Coronary artery (tissue), 2 donors: ENCODE results near the gene TEDC2.

Experiments used
- DNase-seq: peaks from one replicate; pipeline ENCODE4 v3.0.0-alpha.2; 2017; ENCODE audit warnings: low spot score
- H3K27ac ChIP-seq, 2 donors: fragments of 200-600 bp; sonication (generic); one replicate each; pipeline ENCODE4 v1.5.1; 2016 to 2019
- H3K4me3 ChIP-seq: fragments of 200-600 bp; sonication (generic); 2 replicates; pipeline ENCODE4 v1.5.1; 2016; ENCODE audit warnings: mild to moderate bottlenecking, moderate library complexity
- CTCF ChIP-seq: fragments of 200-600 bp; sonication (generic); IDR thresholded peaks from one replicate; pipeline ENCODE4 v1.5.1; 2019; ENCODE audit warnings: antibody characterized with exemption

The TEDC2 gene

GRCh38 chr16:2473446-2473926 lies 13.6 kb downstream of the TEDC2 start:
- no peak for DNase-seq
- no peak for TF ChIP-seq CTCF
- H3K27ac ChIP-seq: no peak overlapping the region
- H3K4me3 ChIP-seq: peak overlapping the region; percentile 78

- Histone ChIP-seq H3K4me3 (peak overlapping the region; percentile 78), H3K27ac (peak overlapping the region; percentile 16 to 81)
- no peak for TF ChIP-seq CTCF
- no peak for DNase-seq
Measured at GRCh38 chr16:2473999-2474876, 14.3 kb downstream of the TEDC2 start.

GRCh38 chr16:2474877-2475412 lies 15.0 kb downstream of the TEDC2 start, which contains the start of gene TBC1D24:
Gene TBC1D24, plus strand, starts transcription at chr16:2475127. Its CDS starts 21,022 bp downstream, at chr16:2496149.
- Histone ChIP-seq H3K27ac (peak within 1 kb of the TSS; percentile 16 to 81), H3K4me3 (peak within 1 kb of the TSS; percentile 78)
- TF ChIP-seq CTCF: no peak
- peak; percentile 86 for DNase-seq

GRCh38 chr16:2475413-2476344 lies 15.8 kb downstream of the TEDC2 start:
- TF ChIP-seq CTCF: no peak
- DNase-seq: no peak
- peak overlapping the region; percentile 78 for H3K4me3 ChIP-seq
- H3K27ac ChIP-seq: peak overlapping the region; percentile 10 to 81

GRCh38 chr16:2476345-2476720 lies 16.4 kb downstream of the TEDC2 start:
- no peak for TF ChIP-seq CTCF
- Histone ChIP-seq H3K27ac (no peak overlapping the region), H3K4me3 (no peak overlapping the region)
- DNase-seq: no peak

GRCh38 chr16:2476741-2477140 lies 16.8 kb downstream of the TEDC2 start:
- Histone ChIP-seq H3K4me3 (no peak overlapping the region), H3K27ac (no peak overlapping the region)
- no peak for TF ChIP-seq CTCF
- DNase-seq: no peak
